MM.1S (cell line): ENCODE measurements around the gene EML6.

Source experiments
- DNase-seq: peaks from one replicate; pipeline ENCODE4 v3.0.0-alpha.2; 2015
- H2AFZ ChIP-seq: fragments of 300-600 bp; sonication (generic); 2 replicates; pipeline ENCODE4 v1.6.0; 2016; ENCODE audit warnings: antibody characterized with exemption, low read length
- H3F3A ChIP-seq: fragments of 300-600 bp; sonication (generic); 2 replicates; pipeline ENCODE4 v1.6.1; 2016; ENCODE audit warnings: mild to moderate bottlenecking, antibody characterized with exemption, low read length, moderate library complexity, mixed read lengths; ENCODE audit not compliant: insufficient read depth
- H3K27ac ChIP-seq: fragments of 300-600 bp; sonication (generic); 2 replicates; pipeline ENCODE4 v1.5.1; 2016; ENCODE audit warnings: mild to moderate bottlenecking, low read length
- H3K27me3 ChIP-seq: fragments of 300-600 bp; sonication (generic); replicated peaks from 2 replicates; pipeline ENCODE4 v1.6.0; 2016; ENCODE audit warnings: low read length; ENCODE audit not compliant: insufficient read depth
- H3K36me3 ChIP-seq: fragments of 300-600 bp; sonication (generic); replicated peaks from 2 replicates; pipeline ENCODE4 v1.6.1; 2016; ENCODE audit warnings: mild to moderate bottlenecking, low read length, mixed read lengths; ENCODE audit not compliant: insufficient read depth
- H3K4me1 ChIP-seq: fragments of 300-600 bp; sonication (generic); 2 replicates; pipeline ENCODE4 v1.6.1; 2016; ENCODE audit warnings: low read length, mixed read lengths
- H3K4me2 ChIP-seq: fragments of 300-600 bp; sonication (generic); 2 replicates; pipeline ENCODE4 v1.6.0; 2016; ENCODE audit warnings: low read depth, low read length
- H3K4me3 ChIP-seq: fragments of 300-600 bp; sonication (generic); 2 replicates; pipeline ENCODE4 v1.5.1; 2016; ENCODE audit warnings: low read length, mixed read lengths
- H3K79me2 ChIP-seq: fragments of 300-600 bp; sonication (generic); 2 replicates; pipeline ENCODE4 v1.6.1; 2016; ENCODE audit warnings: mixed run types, low read length, mixed read lengths
- H3K9ac ChIP-seq: fragments of 300-600 bp; sonication (generic); 2 replicates; pipeline ENCODE4 v1.6.1; 2016; ENCODE audit warnings: low read length, mixed read lengths
- H3K9me2 ChIP-seq: fragments of 300-600 bp; sonication (generic); replicated peaks from 2 replicates; pipeline ENCODE4 v1.6.1; 2016; ENCODE audit warnings: mild to moderate bottlenecking, low read length, mixed read lengths; ENCODE audit not compliant: insufficient read depth
- H3K9me3 ChIP-seq: fragments of 300-600 bp; sonication (generic); replicated peaks from 2 replicates; pipeline ENCODE4 v1.6.1; 2016; ENCODE audit warnings: mild to moderate bottlenecking, low read length, mixed read lengths; ENCODE audit not compliant: insufficient read depth
- H4K20me1 ChIP-seq: fragments of 300-600 bp; sonication (generic); 2 replicates; pipeline ENCODE4 v1.6.1; 2016; ENCODE audit warnings: mild to moderate bottlenecking, low read length, moderate library complexity, mixed read lengths; ENCODE audit not compliant: insufficient read depth
- EZH2 ChIP-seq: fragments of 300-600 bp; sonication (generic); optimal IDR thresholded peaks from 2 replicates; pipeline ENCODE3; 2017; ENCODE audit warnings: low read depth, mild to moderate bottlenecking, antibody characterized with exemption, low read length, mixed read lengths
- EZH2phosphoT487 ChIP-seq: fragments of 300-600 bp; sonication (generic); IDR thresholded peaks from 2 replicates; pipeline ENCODE4 v1.6.1; 2018; ENCODE audit warnings: antibody characterized with exemption, low read length
- TF ChIP-seq, protein P1 (sequence below): fragments of 300-600 bp; sonication (generic); IDR thresholded peaks from 2 replicates; pipeline ENCODE4 v1.5.1; 2016; ENCODE audit warnings: antibody characterized with exemption, low read length, mixed read lengths

Gene EML6

DNA sequence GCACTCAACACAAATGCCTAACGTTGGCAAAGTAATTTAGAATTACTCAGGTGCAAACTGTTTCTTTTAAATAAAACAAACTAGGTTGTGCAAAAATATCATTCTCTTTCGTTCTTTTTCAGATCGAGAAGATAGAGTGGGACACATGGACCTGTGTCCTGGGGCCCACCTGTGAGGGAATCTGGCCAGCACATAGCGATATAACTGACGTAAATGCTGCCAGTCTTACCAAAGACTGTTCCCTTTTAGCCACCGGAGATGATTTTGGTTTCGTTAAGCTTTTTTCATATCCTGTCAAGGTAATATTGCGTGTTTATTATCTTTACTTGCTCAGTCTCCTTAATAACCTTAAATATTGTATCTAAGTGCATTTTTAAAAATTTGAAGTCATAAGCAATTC is 193.2 kb downstream of the EML6 start:
- Histone ChIP-seq H3K4me2 (no peak overlapping the region), H3F3A (no peaks in the 10 kb centered on the region), H3K27ac (no peak overlapping the region), H2AFZ (no peak overlapping the region), H3K27me3 (no peaks in the 10 kb centered on the region), H3K36me3 (no peaks in the 10 kb centered on the region), H3K9me3 (no peaks in the 10 kb centered on the region), H3K4me3 (no peak overlapping the region), H3K4me1 (no peaks in the 10 kb centered on the region), H3K9ac (no peak overlapping the region), H3K79me2 (no peaks in the 10 kb centered on the region), H4K20me1 (no peaks in the 10 kb centered on the region), H3K9me2 (no peaks in the 10 kb centered on the region)
- DNase-seq: no peak
- TF ChIP-seq, protein P1, sequence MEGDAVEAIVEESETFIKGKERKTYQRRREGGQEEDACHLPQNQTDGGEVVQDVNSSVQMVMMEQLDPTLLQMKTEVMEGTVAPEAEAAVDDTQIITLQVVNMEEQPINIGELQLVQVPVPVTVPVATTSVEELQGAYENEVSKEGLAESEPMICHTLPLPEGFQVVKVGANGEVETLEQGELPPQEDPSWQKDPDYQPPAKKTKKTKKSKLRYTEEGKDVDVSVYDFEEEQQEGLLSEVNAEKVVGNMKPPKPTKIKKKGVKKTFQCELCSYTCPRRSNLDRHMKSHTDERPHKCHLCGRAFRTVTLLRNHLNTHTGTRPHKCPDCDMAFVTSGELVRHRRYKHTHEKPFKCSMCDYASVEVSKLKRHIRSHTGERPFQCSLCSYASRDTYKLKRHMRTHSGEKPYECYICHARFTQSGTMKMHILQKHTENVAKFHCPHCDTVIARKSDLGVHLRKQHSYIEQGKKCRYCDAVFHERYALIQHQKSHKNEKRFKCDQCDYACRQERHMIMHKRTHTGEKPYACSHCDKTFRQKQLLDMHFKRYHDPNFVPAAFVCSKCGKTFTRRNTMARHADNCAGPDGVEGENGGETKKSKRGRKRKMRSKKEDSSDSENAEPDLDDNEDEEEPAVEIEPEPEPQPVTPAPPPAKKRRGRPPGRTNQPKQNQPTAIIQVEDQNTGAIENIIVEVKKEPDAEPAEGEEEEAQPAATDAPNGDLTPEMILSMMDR: no peak
- TF ChIP-seq EZH2phosphoT487: no peak
- no peak for TF ChIP-seq EZH2

DNA sequence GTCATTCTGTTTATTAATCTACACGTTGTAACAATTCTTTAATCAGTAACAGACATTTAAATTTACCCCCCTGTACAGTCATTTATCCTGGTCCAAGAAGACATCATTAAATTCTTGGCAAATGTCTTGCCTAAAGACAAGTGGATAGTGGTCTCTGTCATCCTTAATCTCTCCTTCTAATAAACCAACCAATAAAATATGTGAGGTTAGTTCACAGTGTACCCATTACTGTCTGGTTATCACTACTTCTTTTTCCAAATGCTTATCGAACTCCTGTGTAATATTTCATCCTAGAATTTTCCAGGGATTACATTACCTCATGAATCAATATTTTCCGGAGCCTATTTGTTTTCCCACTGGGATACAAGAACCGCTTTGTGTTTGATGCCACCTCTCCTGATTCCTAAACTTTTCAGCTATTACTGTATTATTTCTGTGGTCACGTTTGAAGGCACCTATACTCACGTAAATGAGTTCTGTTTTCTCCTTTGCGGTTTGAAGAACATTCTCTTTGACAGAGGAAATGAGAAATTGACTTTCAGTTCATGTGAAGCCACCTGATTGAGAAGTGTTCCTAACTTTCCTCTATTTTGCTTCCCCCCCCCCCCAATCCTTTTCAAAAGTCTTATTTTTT is 195.3 kb downstream of the EML6 start:
- Histone ChIP-seq H3K27ac (no peak overlapping the region), H3K4me2 (no peak overlapping the region), H3K27me3 (no peaks in the 10 kb centered on the region), H3K9ac (no peak overlapping the region), H3K9me3 (no peaks in the 10 kb centered on the region), H3K4me3 (no peak overlapping the region), H3K9me2 (no peaks in the 10 kb centered on the region), H2AFZ (no peak overlapping the region), H3K36me3 (no peaks in the 10 kb centered on the region), H4K20me1 (no peaks in the 10 kb centered on the region), H3K79me2 (no peaks in the 10 kb centered on the region), H3K4me1 (no peaks in the 10 kb centered on the region), H3F3A (no peaks in the 10 kb centered on the region)
- peak; percentile 34 for DNase-seq
- TF ChIP-seq EZH2 (no peak), EZH2phosphoT487 (no peak)
- TF ChIP-seq, protein P1: no peak

DNA sequence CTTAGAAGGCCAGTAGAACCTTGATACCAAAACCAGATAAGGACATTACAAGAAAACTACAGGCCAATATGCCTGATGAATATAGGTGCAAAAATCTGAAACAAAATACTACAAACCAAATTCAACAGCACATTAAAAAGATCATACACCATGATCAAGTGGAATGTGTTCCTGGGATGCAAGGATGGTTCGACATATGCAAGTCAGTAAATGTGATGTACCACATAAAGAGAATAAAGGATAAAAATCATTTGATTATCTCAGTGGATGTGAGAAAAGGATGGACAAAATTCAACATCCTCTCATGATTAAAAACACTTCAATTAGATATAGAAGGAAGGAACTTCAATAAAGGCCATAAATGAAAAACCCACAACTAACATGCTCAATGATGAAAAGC is 197.2 kb downstream of the EML6 start:
- no peak for DNase-seq
- TF ChIP-seq EZH2 (no peak), EZH2phosphoT487 (no peak)
- TF ChIP-seq, protein P1: no peak

More for the DNA sequence above, 197.2 kb downstream of the EML6 start:
- no peaks in the 10 kb centered on the region for H4K20me1 ChIP-seq
- no peaks in the 10 kb centered on the region for H3K9me3 ChIP-seq
- no peaks in the 10 kb centered on the region for H3K9me2 ChIP-seq
- no peak overlapping the region for H2AFZ ChIP-seq
- no peaks in the 10 kb centered on the region for H3F3A ChIP-seq
- no peaks in the 10 kb centered on the region for H3K36me3 ChIP-seq
- no peak overlapping the region for H3K4me2 ChIP-seq
- H3K4me3 ChIP-seq: no peak overlapping the region
- no peaks in the 10 kb centered on the region for H3K27me3 ChIP-seq
- no peak overlapping the region for H3K27ac ChIP-seq
- no peaks in the 10 kb centered on the region for H3K79me2 ChIP-seq
- no peaks in the 10 kb centered on the region for H3K4me1 ChIP-seq
- H3K9ac ChIP-seq: no peak overlapping the region
